K562 (cell line): ENCODE measurements around the gene LSS. TPM values are rescaled to one million over a fixed set of nuclear protein-coding genes. Genes with fewer than 3 reads are reported as not detected.
"Not testable (repeated sequence)": the region's sequence is repeated elsewhere in the genome, so short reads cannot be mapped to it uniquely, and the experiment has no call there.

Source experiments
- ATAC-seq: fragments of 200-7000 bp; cut with Tn5 transposase; 3 replicates; pipeline ENCODE4 v1.9.1; 2020; ENCODE audit warnings: moderate library complexity
- BruUV-seq: library from RNA; stranded (reverse); fragments of 400-500 nt; replicated peaks from 2 replicates; lab custom pipeline; 2021; lab: Mats Ljungman, UMichigan
- CTCF ChIA-PET: fragments of 300-600 bp; formaldehyde crosslinking; extraction: SDS; loops from one replicate; lab custom pipeline; 2021; ENCODE audit warnings: low intra/inter-chr PET ratio; lab: Yijun Ruan, JAX
- POLR2A ChIA-PET: fragments of 300-600, 350-650 bp; sonication (Branson Sonifier 250); formaldehyde crosslinking; extraction: SDS; loops from one replicate; lab custom pipeline; 2021; ENCODE audit warnings: antibody characterized with exemption, inconsistent platforms; lab: Yijun Ruan, JAX
- DNase-seq, 4 experiments: peaks; one replicate each; pipeline versions ENCODE4 v3.0.0 to v3.0.0-alpha.2; 2011 to 2018; ENCODE audit warnings: low spot score in 3 of 4, mixed read lengths in 3 of 4; ENCODE audit errors: extremely low read depth in 1 of 4
- FAIRE-seq: peaks from 2 replicates; lab custom pipeline; 2011; peaks lifted over from hg19 to GRCh38; lab: Jason Lieb, UNC
- H2AFZ ChIP-seq: 2 replicates; pipeline ENCODE4 v1.6.0; 2011; ENCODE audit warnings: low read depth, low read length, control low read depth, inconsistent platforms
- H3K27ac ChIP-seq: fragments of 200-600 bp; 3 replicates; pipeline ENCODE4 v1.8.0; 2011; ENCODE audit warnings: low read depth, mild to moderate bottlenecking, control low read depth, inconsistent platforms, low read length, moderate library complexity, mixed read lengths; ENCODE audit errors: extremely low read depth
- H3K27me3 ChIP-seq, 2 experiments: fragments of 300-600 bp in 1 of 2; 2 replicates in 1 of 2; 3 replicates in 1 of 2; pipeline versions ENCODE4 v1.6.0 to v1.8.0; 2011; ENCODE audit warnings: inconsistent platforms in 2 of 2, low read length in 2 of 2, mild to moderate bottlenecking in 1 of 2, mixed read lengths in 1 of 2, moderate library complexity in 1 of 2; ENCODE audit not compliant: control insufficient read depth in 2 of 2, insufficient read depth in 2 of 2
- H3K36me3 ChIP-seq: fragments of 300-600 bp; 3 replicates; pipeline ENCODE4 v1.8.0; 2011; ENCODE audit warnings: mild to moderate bottlenecking, low read length, inconsistent platforms; ENCODE audit not compliant: control insufficient read depth, insufficient read depth
- H3K4me1 ChIP-seq, 2 experiments: fragments of 200-600 bp in 1 of 2; replicated peaks in 1 of 2; 2 replicates in 1 of 2; 3 replicates in 1 of 2; pipeline versions ENCODE4 v1.5.1 to v1.8.0; 2011; ENCODE audit warnings: inconsistent platforms in 2 of 2, low read length in 2 of 2, mild to moderate bottlenecking in 1 of 2, mixed read lengths in 1 of 2, moderate library complexity in 1 of 2; ENCODE audit not compliant: control insufficient read depth in 2 of 2, insufficient read depth in 2 of 2
- H3K4me2 ChIP-seq: 2 replicates; pipeline ENCODE4 v1.6.1; 2011; ENCODE audit warnings: low read length, control low read depth, inconsistent platforms, mixed read lengths; ENCODE audit not compliant: insufficient read depth
- H3K4me3 ChIP-seq: fragments of 200-600 bp; sonication (generic), shearing (Covaris generic); 2 replicates; pipeline ENCODE4 v1.5.1; 2016; ENCODE audit warnings: control low read depth, inconsistent platforms
- H3K79me2 ChIP-seq: fragments of 200-600 bp; 3 replicates; pipeline ENCODE4 v1.8.0; 2011; ENCODE audit warnings: low read length, inconsistent platforms; ENCODE audit not compliant: control insufficient read depth, insufficient read depth
- H3K9ac ChIP-seq, 2 experiments: 2 replicates each; pipeline versions ENCODE4 v1.6.0 to v1.6.1; 2011; ENCODE audit warnings: low read depth in 2 of 2, low read length in 2 of 2, control low read depth in 1 of 2, inconsistent platforms in 1 of 2, mild to moderate bottlenecking in 1 of 2, mixed read lengths in 1 of 2; ENCODE audit not compliant: insufficient read depth in 1 of 2
- H3K9me1 ChIP-seq: one replicate; pipeline ENCODE4 v1.6.0; 2011; ENCODE audit warnings: inconsistent platforms, mild to moderate bottlenecking, low read length, moderate library complexity; ENCODE audit not compliant: control insufficient read depth, insufficient read depth
- H3K9me3 ChIP-seq: replicated peaks from 2 replicates; pipeline ENCODE4 v1.5.1; 2011; ENCODE audit warnings: low read depth, low read length, inconsistent platforms; ENCODE audit not compliant: control insufficient read depth, insufficient read depth
- H4K20me1 ChIP-seq: replicated peaks from 2 replicates; pipeline ENCODE4 v1.6.1; 2011; ENCODE audit warnings: low read length, inconsistent platforms, mixed read lengths; ENCODE audit not compliant: control insufficient read depth, insufficient read depth
- ZNF263 ChIP-seq: sonication (generic); formaldehyde crosslinking; IDR thresholded peaks from 2 replicates; pipeline ENCODE4 v1.8.0; 2022; ENCODE audit warnings: mild to moderate bottlenecking, missing genetic modification reagents, borderline replicate concordance
- WGBS: fragments of 100-300 bp; shearing (Covaris generic); methylation state at CpG from one replicate; pipeline ENCODE4 v1.1.6; 2016; ENCODE audit warnings: low coverage, mixed read lengths; ENCODE audit not compliant: insufficient coverage; ENCODE audit errors: missing lambda C conversion rate; 5-methylcytosine and 5-hydroxymethylcytosine counted together
- in situ Hi-C: fragments of 300-500 bp; cut with MboI; formaldehyde crosslinking; loops from 4 replicates; pipeline ENCODE4 v1.15.0; 2018; ENCODE audit warnings: inconsistent platforms, mixed read lengths
- intact Hi-C: fragments of 100-400 bp; cut with micrococcal nuclease; formaldehyde crosslinking; loops from 2 replicates; pipeline ENCODE4 v1.14.2; 2022
- polyA plus RNA-seq, 8 experiments: library from polyadenylated mRNA; depleted of rRNA in 4 of 8; stranded (reverse) in 5 of 8; unstranded in 3 of 8; fragments of >200 nt; fragmentation: Nextera tagmentation in 2 of 8; fragmentation: Illumina TruSeq in 1 of 8; extraction: Ambion mirVana in 2 of 8; extraction: Trizol in 1 of 8; gene quantifications; 2 replicates each; pipeline versions ENCODE4 v1.2.1 to v1.2.3, GENCODE V29; 2011 to 2014; ENCODE audit warnings: inconsistent platforms in 1 of 8, missing spikeins in 1 of 8
- total RNA-seq, 7 experiments: library from RNA; depleted of rRNA in 6 of 7; stranded (reverse); fragments of >200 nt in 6 of 7; fragmentation: Illumina TruSeq in 2 of 7; extraction: Trizol in 2 of 7; gene quantifications; 2 replicates each; pipeline versions ENCODE4 v1.2.1 to v1.2.3, GENCODE V29; 2011 to 2021; ENCODE audit warnings: low replicate concordance in 1 of 7
- TF ChIP-seq, protein P1 (sequence below): fragments of 450-650 bp; IDR thresholded peaks from 2 replicates; pipeline ENCODE4 v1.6.1; 2016; ENCODE audit warnings: mild to moderate bottlenecking

Gene LSS
- total and polyA plus RNA-seq, 9 of the 15 experiments (the other 6 are each of a cell fraction or from before 2014, with no cell fraction given), result 2.2 to 89.5 (median 37.4) TPM

DNA sequence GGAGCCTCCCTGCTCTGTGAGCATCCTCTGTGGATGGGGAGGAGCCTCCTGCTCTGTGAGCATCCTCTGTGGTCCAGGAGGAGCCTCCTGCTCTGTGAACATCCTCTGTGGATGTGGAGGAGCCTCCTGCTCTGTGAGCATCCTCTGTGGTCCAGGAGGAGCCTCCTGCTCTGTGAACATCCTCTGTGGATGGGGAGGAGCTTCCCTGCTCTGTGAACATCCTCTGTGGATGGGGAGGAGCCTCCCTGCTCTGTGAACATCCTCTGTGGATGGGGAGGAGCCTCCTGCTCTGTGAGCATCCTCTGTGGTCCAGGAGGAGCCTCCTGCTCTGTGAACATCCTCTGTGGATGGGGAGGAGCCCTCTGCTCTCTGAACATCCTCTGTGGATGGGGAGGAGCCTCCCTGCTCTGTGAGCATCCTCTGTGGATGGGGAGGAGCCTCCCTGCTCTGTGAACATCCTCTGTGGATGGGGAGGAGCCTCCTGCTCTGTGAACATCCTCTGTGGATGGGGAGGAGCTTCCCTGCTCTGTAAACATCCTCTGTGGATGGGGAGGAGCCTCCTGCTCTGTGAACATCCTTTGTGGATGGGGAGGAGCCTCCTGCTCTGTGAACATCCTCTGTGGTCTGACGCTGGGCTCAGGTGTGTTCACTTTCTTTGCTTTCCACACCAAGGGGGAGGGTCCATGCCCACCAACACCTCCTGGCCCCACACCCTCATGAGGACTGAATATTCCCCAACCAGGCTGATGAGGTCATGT, 58.0 kb downstream of the LSS start:
- Histone ChIP-seq H3K79me2 (peaks cover 57% of the 10 kb centered on the region), H3K4me1 (peaks cover 2 to 26% of the 10 kb centered on the region in 2 experiments; a peak in 4 of 5 replicates), H4K20me1 (peaks cover 17% of the 10 kb centered on the region; the same call in 1 of the 2 replicates), H3K36me3 (peaks cover 28% of the 10 kb centered on the region; the same call in 2 of the 3 replicates)
- TF ChIP-seq ZNF263 (CRISPR knock-in tag), result peak; percentile 41; the same call in 1 of the 2 replicates
- H2AFZ ChIP-seq, H3K9ac ChIP-seq, DNase-seq, H3K27ac ChIP-seq, POLR2A ChIA-PET, H3K9me1 ChIP-seq, H3K4me2 ChIP-seq, H3K27me3 ChIP-seq, CTCF ChIA-PET, FAIRE-seq, BruUV-seq, H3K9me3 ChIP-seq, ATAC-seq, intact Hi-C loops, in situ Hi-C loops, H3K4me3 ChIP-seq: not testable (repeated sequence)
- 86% methylated on average over 1 of the region's 1 CpG for WGBS

DNA sequence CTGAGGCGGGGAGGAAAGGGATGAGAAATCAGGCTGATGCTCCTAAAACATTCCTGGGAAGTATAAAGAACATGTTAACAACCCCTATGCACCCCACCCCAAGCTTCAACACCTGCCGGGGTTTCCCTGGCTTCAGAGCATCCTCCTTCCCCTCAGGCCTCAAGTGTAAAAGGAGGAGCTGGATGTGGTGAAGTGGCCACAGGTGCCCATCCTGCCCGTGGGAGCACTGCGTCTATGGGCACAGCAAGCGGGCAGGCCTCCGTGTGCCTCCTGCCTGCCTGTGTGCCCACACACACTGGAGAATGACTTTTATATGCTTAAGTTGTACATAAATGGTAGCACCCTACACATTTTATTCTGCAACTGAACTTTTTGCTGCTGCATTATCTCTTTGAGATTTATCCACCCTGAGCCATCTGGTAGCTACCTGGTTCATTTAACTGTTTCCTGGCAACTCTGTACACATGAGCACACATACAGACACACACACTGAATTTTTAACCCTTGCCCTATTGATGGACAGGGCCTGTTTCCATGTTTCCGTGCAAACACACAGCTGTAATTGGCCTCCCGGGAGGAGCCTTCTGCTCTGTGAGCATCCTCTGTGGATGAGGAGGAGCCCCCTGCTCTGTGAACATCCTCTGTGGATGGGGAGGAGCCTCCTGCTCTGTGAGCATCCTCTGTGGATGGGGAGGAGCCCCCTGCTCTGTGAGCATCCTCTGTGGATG, 59.8 kb downstream of the LSS start:
- FAIRE-seq (no peak), DNase-seq (no peak), ATAC-seq (no peak)
- intact Hi-C loops (no loop called here), in situ Hi-C loops (no loop called here)
- H3K27me3 ChIP-seq, result no peaks in the 10 kb centered on the region
- peaks cover 5% of the 10 kb centered on the region for H3K9me1 ChIP-seq
- peaks cover 36% of the 10 kb centered on the region; the same call in 2 of the 3 replicates for H3K36me3 ChIP-seq
- H3K79me2 ChIP-seq, result peaks cover 40% of the 10 kb centered on the region
- H3K27ac ChIP-seq, result no peak overlapping the region
- H3K4me2 ChIP-seq, result no peak overlapping the region
- WGBS, result 86% methylated on average over 8 of the region's 8 CpGs
- peaks cover 17% of the 10 kb centered on the region; the same call in 1 of the 2 replicates for H4K20me1 ChIP-seq
- TF ChIP-seq, protein P1, sequence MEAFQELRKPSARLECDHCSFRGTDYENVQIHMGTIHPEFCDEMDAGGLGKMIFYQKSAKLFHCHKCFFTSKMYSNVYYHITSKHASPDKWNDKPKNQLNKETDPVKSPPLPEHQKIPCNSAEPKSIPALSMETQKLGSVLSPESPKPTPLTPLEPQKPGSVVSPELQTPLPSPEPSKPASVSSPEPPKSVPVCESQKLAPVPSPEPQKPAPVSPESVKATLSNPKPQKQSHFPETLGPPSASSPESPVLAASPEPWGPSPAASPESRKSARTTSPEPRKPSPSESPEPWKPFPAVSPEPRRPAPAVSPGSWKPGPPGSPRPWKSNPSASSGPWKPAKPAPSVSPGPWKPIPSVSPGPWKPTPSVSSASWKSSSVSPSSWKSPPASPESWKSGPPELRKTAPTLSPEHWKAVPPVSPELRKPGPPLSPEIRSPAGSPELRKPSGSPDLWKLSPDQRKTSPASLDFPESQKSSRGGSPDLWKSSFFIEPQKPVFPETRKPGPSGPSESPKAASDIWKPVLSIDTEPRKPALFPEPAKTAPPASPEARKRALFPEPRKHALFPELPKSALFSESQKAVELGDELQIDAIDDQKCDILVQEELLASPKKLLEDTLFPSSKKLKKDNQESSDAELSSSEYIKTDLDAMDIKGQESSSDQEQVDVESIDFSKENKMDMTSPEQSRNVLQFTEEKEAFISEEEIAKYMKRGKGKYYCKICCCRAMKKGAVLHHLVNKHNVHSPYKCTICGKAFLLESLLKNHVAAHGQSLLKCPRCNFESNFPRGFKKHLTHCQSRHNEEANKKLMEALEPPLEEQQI, result no peak
- TF ChIP-seq ZNF263 (CRISPR knock-in tag), result peak; percentile 71; the same call in 1 of the 2 replicates
- no peak overlapping the region for H3K9ac ChIP-seq
- ChIA-PET POLR2A (interaction anchor here (0.6 to 1.0 kb wide), 2 partner anchors 14 to 229 kb away, joined by 3 read pairs; no protein-coding TSS in a partner anchor), CTCF (no interaction called here)
- H3K4me1 ChIP-seq, result peaks cover 2 to 26% of the 10 kb centered on the region in 2 experiments; a peak in 4 of 5 replicates
- BruUV-seq, result no TSS peak
- H2AFZ ChIP-seq, result no peak overlapping the region
- H3K9me3 ChIP-seq, result no peaks in the 10 kb centered on the region
- no peak overlapping the region for H3K4me3 ChIP-seq
